ENCODE measurements around the gene CCDC188. TPM values are rescaled to one million over a fixed set of nuclear protein-coding genes. Genes with fewer than 3 reads are reported as not detected.

Gene CCDC188
- total and polyA plus RNA-seq, 9 of the 15 experiments (the other 6 are each of a cell fraction or from before 2014, with no cell fraction given) = not detected

DNA sequence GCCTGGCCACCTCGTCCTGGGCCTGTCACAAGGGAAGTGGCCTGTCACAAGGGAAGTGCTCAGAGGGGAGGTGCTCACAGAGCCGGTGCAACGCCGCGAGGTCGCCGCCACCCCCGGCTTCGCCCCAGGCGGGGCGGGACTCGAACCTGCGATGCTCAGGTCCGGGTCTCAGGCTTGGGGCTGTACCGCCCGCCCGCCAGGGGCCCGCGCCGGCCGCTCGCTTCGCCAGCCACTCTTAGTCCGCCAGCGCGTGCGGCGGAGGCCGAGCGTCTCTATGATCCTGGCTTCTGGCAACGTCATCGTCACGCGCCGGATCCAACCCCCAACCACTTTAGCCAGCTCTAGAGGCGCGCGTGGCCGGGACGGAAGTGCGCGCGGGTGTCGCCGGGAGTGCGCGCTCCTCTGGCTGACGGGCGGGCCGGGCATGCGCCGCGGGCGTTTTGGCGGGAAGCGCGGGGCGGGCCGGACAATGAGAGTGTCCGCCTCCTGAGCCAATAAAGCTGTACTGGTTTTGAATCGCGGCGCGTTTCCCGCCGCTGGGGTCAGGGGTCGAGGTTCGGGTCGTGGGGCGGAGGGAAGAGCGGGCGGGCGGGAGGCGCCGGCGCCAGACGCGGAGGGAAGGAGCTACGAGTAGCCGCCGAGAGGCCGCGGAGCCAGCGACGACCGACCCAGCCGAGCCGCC lies 33.8 kb downstream of the CCDC188 start, which contains the start of gene TRMT2A (continued):
- TF ChIP-seq, protein P1, sequence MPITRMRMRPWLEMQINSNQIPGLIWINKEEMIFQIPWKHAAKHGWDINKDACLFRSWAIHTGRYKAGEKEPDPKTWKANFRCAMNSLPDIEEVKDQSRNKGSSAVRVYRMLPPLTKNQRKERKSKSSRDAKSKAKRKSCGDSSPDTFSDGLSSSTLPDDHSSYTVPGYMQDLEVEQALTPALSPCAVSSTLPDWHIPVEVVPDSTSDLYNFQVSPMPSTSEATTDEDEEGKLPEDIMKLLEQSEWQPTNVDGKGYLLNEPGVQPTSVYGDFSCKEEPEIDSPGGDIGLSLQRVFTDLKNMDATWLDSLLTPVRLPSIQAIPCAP (CRISPR knock-in tag; IDR thresholded peaks at IDR 0.05; ENCODE audit: borderline replicate concordance) = no peak
- TF ChIP-seq ZNF717 (CRISPR knock-in tag; IDR thresholded peaks at IDR 0.05) (no peak), ZKSCAN3 (CRISPR knock-in tag; IDR thresholded peaks at IDR 0.05) (no peak), CTBP1 (IDR thresholded peaks at IDR 0.05; ENCODE audit: borderline replicate concordance) (no peak), POLR2H (tag; IDR thresholded peaks at IDR 0.05; ENCODE audit: low read depth) (no peak), ZNF436 (CRISPR knock-in tag; IDR thresholded peaks at IDR 0.05) (no peak), HNRNPK (IDR thresholded peaks at IDR 0.05; ENCODE audit: low read depth, low read length, poor library complexity, severe bottlenecking) (no peak), HMG20A (CRISPR knock-in tag; conservative IDR thresholded peaks at IDR 0.05) (no peak), ELF2 (CRISPR knock-in tag; IDR thresholded peaks at IDR 0.05) (peak; percentile 96), RBFOX2 (IDR thresholded peaks at IDR 0.05; ENCODE audit: low read depth, low read length) (peak; percentile 95), E2F3 (CRISPR knock-in tag; IDR thresholded peaks at IDR 0.05) (peak; percentile 100)
- TF ChIP-seq, protein P2, sequence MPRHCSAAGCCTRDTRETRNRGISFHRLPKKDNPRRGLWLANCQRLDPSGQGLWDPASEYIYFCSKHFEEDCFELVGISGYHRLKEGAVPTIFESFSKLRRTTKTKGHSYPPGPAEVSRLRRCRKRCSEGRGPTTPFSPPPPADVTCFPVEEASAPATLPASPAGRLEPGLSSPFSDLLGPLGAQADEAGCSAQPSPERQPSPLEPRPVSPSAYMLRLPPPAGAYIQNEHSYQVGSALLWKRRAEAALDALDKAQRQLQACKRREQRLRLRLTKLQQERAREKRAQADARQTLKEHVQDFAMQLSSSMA (CRISPR knock-in tag; IDR thresholded peaks at IDR 0.05) = no peak
- TF ChIP-seq, protein P3, sequence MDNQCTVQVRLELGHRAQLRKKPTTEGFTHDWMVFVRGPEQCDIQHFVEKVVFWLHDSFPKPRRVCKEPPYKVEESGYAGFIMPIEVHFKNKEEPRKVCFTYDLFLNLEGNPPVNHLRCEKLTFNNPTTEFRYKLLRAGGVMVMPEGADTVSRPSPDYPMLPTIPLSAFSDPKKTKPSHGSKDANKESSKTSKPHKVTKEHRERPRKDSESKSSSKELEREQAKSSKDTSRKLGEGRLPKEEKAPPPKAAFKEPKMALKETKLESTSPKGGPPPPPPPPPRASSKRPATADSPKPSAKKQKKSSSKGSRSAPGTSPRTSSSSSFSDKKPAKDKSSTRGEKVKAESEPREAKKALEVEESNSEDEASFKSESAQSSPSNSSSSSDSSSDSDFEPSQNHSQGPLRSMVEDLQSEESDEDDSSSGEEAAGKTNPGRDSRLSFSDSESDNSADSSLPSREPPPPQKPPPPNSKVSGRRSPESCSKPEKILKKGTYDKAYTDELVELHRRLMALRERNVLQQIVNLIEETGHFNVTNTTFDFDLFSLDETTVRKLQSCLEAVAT (IDR thresholded peaks at IDR 0.05) = no peak
- TF ChIP-seq, protein P4, sequence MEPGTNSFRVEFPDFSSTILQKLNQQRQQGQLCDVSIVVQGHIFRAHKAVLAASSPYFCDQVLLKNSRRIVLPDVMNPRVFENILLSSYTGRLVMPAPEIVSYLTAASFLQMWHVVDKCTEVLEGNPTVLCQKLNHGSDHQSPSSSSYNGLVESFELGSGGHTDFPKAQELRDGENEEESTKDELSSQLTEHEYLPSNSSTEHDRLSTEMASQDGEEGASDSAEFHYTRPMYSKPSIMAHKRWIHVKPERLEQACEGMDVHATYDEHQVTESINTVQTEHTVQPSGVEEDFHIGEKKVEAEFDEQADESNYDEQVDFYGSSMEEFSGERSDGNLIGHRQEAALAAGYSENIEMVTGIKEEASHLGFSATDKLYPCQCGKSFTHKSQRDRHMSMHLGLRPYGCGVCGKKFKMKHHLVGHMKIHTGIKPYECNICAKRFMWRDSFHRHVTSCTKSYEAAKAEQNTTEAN (CRISPR knock-in tag; IDR thresholded peaks at IDR 0.05) = no peak
- TF ChIP-seq, protein P5, sequence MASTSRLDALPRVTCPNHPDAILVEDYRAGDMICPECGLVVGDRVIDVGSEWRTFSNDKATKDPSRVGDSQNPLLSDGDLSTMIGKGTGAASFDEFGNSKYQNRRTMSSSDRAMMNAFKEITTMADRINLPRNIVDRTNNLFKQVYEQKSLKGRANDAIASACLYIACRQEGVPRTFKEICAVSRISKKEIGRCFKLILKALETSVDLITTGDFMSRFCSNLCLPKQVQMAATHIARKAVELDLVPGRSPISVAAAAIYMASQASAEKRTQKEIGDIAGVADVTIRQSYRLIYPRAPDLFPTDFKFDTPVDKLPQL (IDR thresholded peaks at IDR 0.05; ENCODE audit: extremely low read depth, insufficient read length) = no peak
- TF ChIP-seq, protein P6, sequence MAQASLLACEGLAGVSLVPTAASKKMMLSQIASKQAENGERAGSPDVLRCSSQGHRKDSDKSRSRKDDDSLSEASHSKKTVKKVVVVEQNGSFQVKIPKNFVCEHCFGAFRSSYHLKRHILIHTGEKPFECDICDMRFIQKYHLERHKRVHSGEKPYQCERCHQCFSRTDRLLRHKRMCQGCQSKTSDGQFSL (CRISPR knock-in tag; IDR thresholded peaks at IDR 0.05) = no peak
- TF ChIP-seq, protein P6 (tag; IDR thresholded peaks at IDR 0.05) = no peak
- TF ChIP-seq, protein P7, sequence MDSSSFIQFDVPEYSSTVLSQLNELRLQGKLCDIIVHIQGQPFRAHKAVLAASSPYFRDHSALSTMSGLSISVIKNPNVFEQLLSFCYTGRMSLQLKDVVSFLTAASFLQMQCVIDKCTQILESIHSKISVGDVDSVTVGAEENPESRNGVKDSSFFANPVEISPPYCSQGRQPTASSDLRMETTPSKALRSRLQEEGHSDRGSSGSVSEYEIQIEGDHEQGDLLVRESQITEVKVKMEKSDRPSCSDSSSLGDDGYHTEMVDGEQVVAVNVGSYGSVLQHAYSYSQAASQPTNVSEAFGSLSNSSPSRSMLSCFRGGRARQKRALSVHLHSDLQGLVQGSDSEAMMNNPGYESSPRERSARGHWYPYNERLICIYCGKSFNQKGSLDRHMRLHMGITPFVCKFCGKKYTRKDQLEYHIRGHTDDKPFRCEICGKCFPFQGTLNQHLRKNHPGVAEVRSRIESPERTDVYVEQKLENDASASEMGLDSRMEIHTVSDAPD (CRISPR knock-in tag; IDR thresholded peaks at IDR 0.05) = peak; percentile 66; the same call in 1 of the 2 replicates
- TF ChIP-seq, protein P8, sequence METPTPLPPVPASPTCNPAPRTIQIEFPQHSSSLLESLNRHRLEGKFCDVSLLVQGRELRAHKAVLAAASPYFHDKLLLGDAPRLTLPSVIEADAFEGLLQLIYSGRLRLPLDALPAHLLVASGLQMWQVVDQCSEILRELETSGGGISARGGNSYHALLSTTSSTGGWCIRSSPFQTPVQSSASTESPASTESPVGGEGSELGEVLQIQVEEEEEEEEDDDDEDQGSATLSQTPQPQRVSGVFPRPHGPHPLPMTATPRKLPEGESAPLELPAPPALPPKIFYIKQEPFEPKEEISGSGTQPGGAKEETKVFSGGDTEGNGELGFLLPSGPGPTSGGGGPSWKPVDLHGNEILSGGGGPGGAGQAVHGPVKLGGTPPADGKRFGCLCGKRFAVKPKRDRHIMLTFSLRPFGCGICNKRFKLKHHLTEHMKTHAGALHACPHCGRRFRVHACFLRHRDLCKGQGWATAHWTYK (CRISPR knock-in tag; IDR thresholded peaks at IDR 0.05) = peak; percentile 98
